HEK293T (cell line): ENCODE data around the gene ANKS6.

ENCODE experiments used
- BHLHE40 ChIP-seq: fragments of 450-650 bp; IDR thresholded peaks from 2 replicates; pipeline ENCODE4 v1.6.1; 2016; ENCODE audit warnings: mild to moderate bottlenecking, moderate library complexity, borderline replicate concordance
- CTBP1 ChIP-seq: fragments of 450-650 bp; IDR thresholded peaks from 2 replicates; pipeline ENCODE4 v1.6.1; 2016; ENCODE audit warnings: borderline replicate concordance
- ELF4 ChIP-seq: fragments of 450-650 bp; IDR thresholded peaks from 2 replicates; pipeline ENCODE4 v1.6.1; 2017; ENCODE audit warnings: antibody characterized with exemption
- FOXA1 ChIP-seq: fragments of 450-650 bp; IDR thresholded peaks from 2 replicates; pipeline ENCODE4 v1.6.1; 2016; ENCODE audit warnings: mild to moderate bottlenecking
- FOXK2 ChIP-seq: fragments of 450-650 bp; IDR thresholded peaks from 2 replicates; pipeline ENCODE4 v1.6.1; 2016; ENCODE audit warnings: mild to moderate bottlenecking
- FOXM1 ChIP-seq: fragments of 450-650 bp; IDR thresholded peaks from 2 replicates; pipeline ENCODE4 v1.6.1; 2017; ENCODE audit warnings: mild to moderate bottlenecking, borderline replicate concordance
- HDGF ChIP-seq: fragments of 450-650 bp; IDR thresholded peaks from 2 replicates; pipeline ENCODE4 v1.6.1; 2017; ENCODE audit warnings: antibody characterized with exemption, borderline replicate concordance
- L3MBTL2 ChIP-seq: fragments of 450-650 bp; conservative IDR thresholded peaks from 2 replicates; pipeline ENCODE4 v1.6.1; 2016; ENCODE audit warnings: mild to moderate bottlenecking
- LEF1 ChIP-seq: fragments of 450-650 bp; IDR thresholded peaks from 2 replicates; pipeline ENCODE4 v1.6.1; 2017; ENCODE audit warnings: mild to moderate bottlenecking, borderline replicate concordance
- PKNOX1 ChIP-seq: fragments of 450-650 bp; IDR thresholded peaks from 2 replicates; pipeline ENCODE4 v1.6.1; 2016
- SP1 ChIP-seq: fragments of 450-650 bp; IDR thresholded peaks from 2 replicates; pipeline ENCODE4 v1.6.1; 2017
- SUZ12 ChIP-seq: fragments of 450-650 bp; IDR thresholded peaks from 2 replicates; pipeline ENCODE4 v1.6.1; 2016; ENCODE audit warnings: mild to moderate bottlenecking
- TARDBP ChIP-seq: fragments of 450-650 bp; IDR thresholded peaks from 2 replicates; pipeline ENCODE4 v1.6.1; 2016
- ZNF384 ChIP-seq: fragments of 450-650 bp; IDR thresholded peaks from 2 replicates; pipeline ENCODE4 v1.6.1; 2016

- TF ChIP-seq CTBP1 (no peak), FOXM1 (no peak), BHLHE40 (no peak), SUZ12 (no peak), TARDBP (no peak), PKNOX1 (no peak), ZNF384 (no peak), FOXA1 (no peak), L3MBTL2 (no peak), HDGF (no peak), SP1 (no peak), FOXK2 (no peak), ELF4 (no peak), LEF1 (no peak)
Measured at GRCh38 chr9:98780059-98780749, 16.2 kb downstream of the ANKS6 start.
